Prostate gland (tissue), 2 donors: ENCODE measurements around the gene KRTAP4-6. TPM values are rescaled to one million over a fixed set of nuclear protein-coding genes. Genes with fewer than 3 reads are reported as not detected.
"Not testable (repeated sequence)": the region's sequence is repeated elsewhere in the genome, so short reads cannot be mapped to it uniquely, and the experiment has no call there.

Source experiments
- DNase-seq: peaks from one replicate; pipeline ENCODE4 v3.0.0-alpha.2; 2019; ENCODE audit warnings: low spot score
- H3K27ac ChIP-seq, 2 donors: fragments of 200-600 bp; sonication (generic); 2 replicates each; pipeline ENCODE4 v1.5.1; 2017 to 2019
- H3K27me3 ChIP-seq: fragments of 200-600 bp; sonication (generic); replicated peaks from 2 replicates; pipeline ENCODE4 v1.5.1; 2019; ENCODE audit not compliant: insufficient read depth
- H3K36me3 ChIP-seq, 2 donors: fragments of 200-600 bp; sonication (generic); 1 replicate in 1 of 2; 2 replicates in 1 of 2; pipeline versions ENCODE4 v1.5.1 to v1.8.1; 2017 to 2019
- H3K4me1 ChIP-seq: fragments of 200-600 bp; sonication (generic); replicated peaks from 2 replicates; pipeline ENCODE4 v1.5.1; 2019
- H3K4me3 ChIP-seq, 2 donors: fragments of 200-600 bp; sonication (generic); 2 replicates each; pipeline ENCODE4 v1.5.1; 2017 to 2019
- H3K9me3 ChIP-seq: fragments of 200-600 bp; sonication (generic); 2 replicates; pipeline ENCODE4 v1.5.1; 2017
- CTCF ChIP-seq, 4 experiments: fragments of 200-600 bp in 2 of 4; fragments of 450-650 bp in 2 of 4; sonication (generic) in 2 of 4; IDR thresholded peaks; 1 replicate in 3 of 4; 2 replicates in 1 of 4; pipeline ENCODE4 v1.5.1; 2016 to 2019; ENCODE audit warnings: antibody characterized with exemption in 4 of 4, mild to moderate bottlenecking in 2 of 4, moderate library complexity in 2 of 4
- POLR2A ChIP-seq: fragments of 450-650 bp; IDR thresholded peaks from one replicate; pipeline ENCODE4 v1.6.1; 2016; ENCODE audit warnings: antibody characterized with exemption, mild to moderate bottlenecking
- POLR2AphosphoS5 ChIP-seq: sonication (generic); formaldehyde crosslinking; IDR thresholded peaks from one replicate; pipeline ENCODE4 v1.6.1; 2017; ENCODE audit warnings: antibody characterized with exemption
- WGBS: methylation state at CpG from one replicate; pipeline ENCODE4 v1.1.5; 2018; 5-methylcytosine and 5-hydroxymethylcytosine counted together
- intact Hi-C: fragments of 100-400 bp; cut with DNase I; formaldehyde crosslinking; loops from one replicate; pipeline ENCODE4 v1.14.2; 2022
- small RNA-seq, 2 donors: library from RNA; depleted of rRNA; stranded (forward); fragments of <200 nt; gene quantifications; one replicate each; pipeline ENCODE3, GENCODE V24; 2016
- total RNA-seq, 2 donors: library from RNA; depleted of rRNA; stranded (reverse); fragments of >200 nt; gene quantifications; one replicate each; pipeline ENCODE4 v1.1.0, GENCODE V29; 2016

Gene KRTAP4-6
- total RNA-seq, 2 donors from 2014 or later = not detected

- TF ChIP-seq POLR2AphosphoS5 = no peak
- TF ChIP-seq POLR2A = no peak
- TF ChIP-seq CTCF (IDR thresholded peaks at IDR 0.05) = no peak
- WGBS = 61% methylated on average over 10 of the region's 10 CpGs
- Histone ChIP-seq H3K27me3 (no peaks in the 10 kb centered on the region), H3K4me3 (no peak within 1 kb of the TSS), H3K4me1 (no peaks in the 10 kb centered on the region), H3K27ac (no peak within 1 kb of the TSS), H3K36me3 (no peaks in the 10 kb centered on the region), H3K9me3 (no peaks in the 10 kb centered on the region)
- intact Hi-C loops = no loop called here
- DNase-seq = no peak
Measured at GRCh38 chr17:41101586-41102259, 38.6 kb downstream of the KRTAP4-6 start, which contains the start of gene KRTAP4-16. Gene KRTAP4-16 (minus strand): TSS chr17:41102209. CDS start chr17:41102209, 0 bp downstream.

DNA sequence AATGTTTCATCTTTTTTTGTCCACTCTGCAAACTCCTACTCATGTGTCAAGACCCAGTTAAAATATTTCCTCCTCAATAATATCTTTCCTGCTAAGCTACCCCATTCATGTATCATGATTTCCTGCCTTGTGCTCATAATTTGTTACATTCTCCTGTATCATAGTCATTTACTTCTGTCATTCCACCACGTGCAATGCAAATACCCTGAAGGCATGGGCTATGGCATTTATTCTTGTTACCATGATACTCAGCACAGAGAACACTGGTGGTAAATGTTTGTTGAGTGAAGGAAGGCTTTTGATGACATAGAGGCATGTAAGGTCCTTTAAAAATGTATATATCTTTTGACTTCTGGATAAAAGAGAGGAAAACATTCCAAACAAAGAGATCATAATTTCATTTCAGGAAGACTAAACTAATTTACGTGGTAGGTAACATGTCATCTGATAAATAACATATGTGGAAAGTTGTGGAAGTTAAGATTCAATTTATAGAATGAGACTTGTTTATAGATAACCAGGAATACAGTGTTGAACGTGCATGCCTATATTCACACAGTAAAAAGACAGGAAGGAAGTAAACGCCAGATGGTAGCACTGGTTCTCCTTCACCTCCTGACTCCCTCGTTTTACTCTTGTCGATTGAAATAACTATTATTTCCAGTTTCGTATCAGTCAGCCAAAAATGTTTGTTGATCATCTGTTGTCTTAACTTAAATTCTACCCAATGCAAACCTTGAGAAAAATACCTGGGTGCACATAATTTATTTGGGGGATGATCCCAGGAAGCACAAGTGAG lies 40.5 kb downstream of the KRTAP4-6 start:
- intact Hi-C loops = not testable (repeated sequence)

DNA sequence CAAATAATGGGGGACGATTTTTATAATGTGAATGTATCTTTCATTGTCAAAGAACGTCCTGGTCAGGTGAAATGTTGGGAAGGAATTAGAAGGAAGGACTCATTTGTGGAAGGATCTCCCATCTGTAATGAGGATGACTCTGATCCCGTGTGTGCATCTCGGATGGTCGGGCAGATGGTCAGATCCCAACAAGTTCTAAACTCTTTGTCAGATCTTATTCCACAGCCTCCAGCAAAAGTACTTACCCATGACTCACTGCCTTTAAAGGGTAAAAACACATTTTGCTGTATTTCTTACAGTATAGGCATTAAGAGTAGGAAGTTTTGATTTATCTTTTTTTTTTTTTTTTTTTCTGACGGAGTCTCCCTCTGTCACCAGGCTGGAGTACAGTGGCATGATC lies 41.9 kb downstream of the KRTAP4-6 start:
- Histone ChIP-seq H3K27ac (no peak overlapping the region), H3K4me3 (no peak overlapping the region), H3K9me3 (no peaks in the 10 kb centered on the region), H3K27me3 (no peaks in the 10 kb centered on the region), H3K36me3 (no peaks in the 10 kb centered on the region), H3K4me1 (no peaks in the 10 kb centered on the region)
- intact Hi-C loops = no loop called here
- WGBS = 81% methylated on average over 6 of the region's 6 CpGs
- DNase-seq = no peak
- TF ChIP-seq POLR2A = no peak
- no peak for TF ChIP-seq POLR2AphosphoS5
- TF ChIP-seq CTCF (IDR thresholded peaks at IDR 0.05) = no peak

More for the DNA sequence above, 40.5 kb downstream of the KRTAP4-6 start:
- not testable (repeated sequence) for H3K9me3 ChIP-seq, H3K36me3 ChIP-seq, DNase-seq, H3K27ac ChIP-seq, H3K4me3 ChIP-seq, H3K4me1 ChIP-seq, H3K27me3 ChIP-seq
- WGBS = 64% methylated on average over 7 of the region's 7 CpGs

GRCh38 chr17:41098042-41098441 lies 42.3 kb downstream of the KRTAP4-6 start, which contains the start of gene KRTAP4-8:
Gene KRTAP4-8 (minus strand): TSS chr17:41098142. CDS start chr17:41098084, 58 bp downstream.
- 79% methylated on average over 4 of the region's 4 CpGs for WGBS
- H3K27me3 ChIP-seq = no peaks in the 10 kb centered on the region
- H3K36me3 ChIP-seq = no peaks in the 10 kb centered on the region
- no peak within 1 kb of the TSS for H3K27ac ChIP-seq
- intact Hi-C loops = no loop called here
- no peak within 1 kb of the TSS for H3K4me3 ChIP-seq
- TF ChIP-seq CTCF (IDR thresholded peaks at IDR 0.05) (no peak), POLR2A (no peak), POLR2AphosphoS5 (no peak)
- no peaks in the 10 kb centered on the region for H3K9me3 ChIP-seq
- no peaks in the 10 kb centered on the region for H3K4me1 ChIP-seq
- no peak for DNase-seq

DNA sequence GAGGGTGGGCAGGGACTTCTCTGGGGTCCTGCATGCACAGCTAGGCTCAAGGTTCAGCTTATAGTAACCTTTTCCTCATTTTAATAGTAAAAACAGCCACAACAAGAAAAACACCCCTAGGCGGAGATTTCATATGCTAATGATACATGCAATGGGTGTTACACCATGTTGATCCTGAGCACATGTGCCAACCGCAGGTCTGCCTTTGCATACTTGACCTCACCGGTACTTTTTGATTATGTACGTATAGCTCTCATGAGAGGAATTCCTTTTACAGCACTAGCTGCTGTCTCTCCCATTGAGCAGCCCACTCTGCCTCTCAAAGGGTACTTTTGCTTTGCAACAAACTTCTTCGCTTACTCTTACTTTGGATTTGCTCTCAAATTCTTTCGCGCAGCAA lies 44.3 kb downstream of the KRTAP4-6 start:
- 84% methylated on average over 7 of the region's 7 CpGs for WGBS

More for the DNA sequence above, 44.3 kb downstream of the KRTAP4-6 start:
- Histone ChIP-seq H3K27ac (no peak overlapping the region), H3K4me1 (no peaks in the 10 kb centered on the region), H3K27me3 (no peaks in the 10 kb centered on the region), H3K36me3 (no peaks in the 10 kb centered on the region), H3K9me3 (no peaks in the 10 kb centered on the region), H3K4me3 (no peak overlapping the region)
- intact Hi-C loops = no loop called here
- TF ChIP-seq CTCF (IDR thresholded peaks at IDR 0.05) = no peak
- no peak for DNase-seq

Small RNA genes lying within 50 kb of the gene (small RNA-seq; reads per million reads assigned to genes)
- 0 reads per million in 2 donors for gene KRTAP4-17P

Other genes starting within 250 kb of the KRTAP4-6 start
- gene KRT23, start 202.9 kb downstream of the KRTAP4-6 start, total RNA-seq = 10 to 100 TPM; 19.6 to 38.9 TPM
- not detected for gene KRT39, start 173.6 kb downstream of the KRTAP4-6 start, total RNA-seq
- gene KRT40, start 156.2 kb downstream of the KRTAP4-6 start, total RNA-seq = under 1 TPM in 1 of 2 donors, not detected in 1; 0.74 TPM
- not detected for gene KRTAP3-3, start 146.4 kb downstream of the KRTAP4-6 start, total RNA-seq
- gene KRTAP3-2, start 140.6 kb downstream of the KRTAP4-6 start, total RNA-seq = not detected
- gene KRTAP3-1, start 131.4 kb downstream of the KRTAP4-6 start, total RNA-seq = not detected
- under 1 TPM in 1 of 2 donors, not detected in 1; 0.51 TPM for gene KRTAP1-5, start 113.3 kb downstream of the KRTAP4-6 start, total RNA-seq
- not detected for gene KRTAP1-4, start 110.3 kb downstream of the KRTAP4-6 start, total RNA-seq
- not detected for gene KRTAP1-3, start 105.7 kb downstream of the KRTAP4-6 start, total RNA-seq
- 1 to 10 TPM in 1 of 2 donors, not detected in 1; 1.4 TPM for gene KRTAP1-1, start 99.1 kb downstream of the KRTAP4-6 start, total RNA-seq
- gene KRTAP2-1, start 93.2 kb downstream of the KRTAP4-6 start, total RNA-seq = not detected
- not detected for gene KRTAP2-2, start 85.3 kb downstream of the KRTAP4-6 start, total RNA-seq
- not detected for gene KRTAP2-3, start 80.4 kb downstream of the KRTAP4-6 start, total RNA-seq
- not detected for gene KRTAP2-4, start 74.7 kb downstream of the KRTAP4-6 start, total RNA-seq
- not detected for gene KRTAP4-7, start 56.4 kb downstream of the KRTAP4-6 start, total RNA-seq
- gene KRTAP4-8, start 42.4 kb downstream of the KRTAP4-6 start, total RNA-seq = not detected
- gene KRTAP4-16, start 38.3 kb downstream of the KRTAP4-6 start, total RNA-seq = not detected
- not detected for gene KRTAP4-9, start 35.2 kb downstream of the KRTAP4-6 start, total RNA-seq
- not detected for gene KRTAP4-11, start 22.2 kb downstream of the KRTAP4-6 start, total RNA-seq
- not detected for gene KRTAP4-12, start 16.4 kb downstream of the KRTAP4-6 start, total RNA-seq
- gene KRTAP4-5, start 9.3 kb upstream of the KRTAP4-6 start, total RNA-seq = not detected
- not detected for gene KRTAP4-4, start 20.2 kb upstream of the KRTAP4-6 start, total RNA-seq
- gene KRTAP4-3, start 27.7 kb upstream of the KRTAP4-6 start, total RNA-seq = not detected
- gene KRTAP4-2, start 37.7 kb upstream of the KRTAP4-6 start, total RNA-seq = not detected
- gene KRTAP4-1, start 44.4 kb upstream of the KRTAP4-6 start, total RNA-seq = not detected
- not detected for gene KRTAP9-1, start 49.3 kb upstream of the KRTAP4-6 start, total RNA-seq
- not detected for gene KRTAP9-2, start 86.1 kb upstream of the KRTAP4-6 start, total RNA-seq
- gene KRTAP9-3, start 91.9 kb upstream of the KRTAP4-6 start, total RNA-seq = not detected
- gene KRTAP9-8, start 97.5 kb upstream of the KRTAP4-6 start, total RNA-seq = not detected
- gene KRTAP9-4, start 109.1 kb upstream of the KRTAP4-6 start, total RNA-seq = not detected
- gene KRTAP9-9, start 114.8 kb upstream of the KRTAP4-6 start, total RNA-seq = not detected
- not detected for gene KRTAP9-6, start 124.8 kb upstream of the KRTAP4-6 start, total RNA-seq
- gene KRTAP9-7, start 135.2 kb upstream of the KRTAP4-6 start, total RNA-seq = not detected
- not detected for gene KRTAP29-1, start 162.3 kb upstream of the KRTAP4-6 start, total RNA-seq
- not detected for gene KRTAP16-1, start 168.8 kb upstream of the KRTAP4-6 start, total RNA-seq
- gene KRTAP17-1, start 175.2 kb upstream of the KRTAP4-6 start, total RNA-seq = not detected
- gene KRT33A, start 210.3 kb upstream of the KRTAP4-6 start, total RNA-seq = not detected
- gene KRT33B, start 229.3 kb upstream of the KRTAP4-6 start, total RNA-seq = not detected
- 1 to 10 TPM in 1 of 2 donors, not detected in 1; 1.5 TPM for gene KRT34, start 241.8 kb upstream of the KRTAP4-6 start, total RNA-seq